Measurements from ENCODE around the gene TCTN3.

DNA sequence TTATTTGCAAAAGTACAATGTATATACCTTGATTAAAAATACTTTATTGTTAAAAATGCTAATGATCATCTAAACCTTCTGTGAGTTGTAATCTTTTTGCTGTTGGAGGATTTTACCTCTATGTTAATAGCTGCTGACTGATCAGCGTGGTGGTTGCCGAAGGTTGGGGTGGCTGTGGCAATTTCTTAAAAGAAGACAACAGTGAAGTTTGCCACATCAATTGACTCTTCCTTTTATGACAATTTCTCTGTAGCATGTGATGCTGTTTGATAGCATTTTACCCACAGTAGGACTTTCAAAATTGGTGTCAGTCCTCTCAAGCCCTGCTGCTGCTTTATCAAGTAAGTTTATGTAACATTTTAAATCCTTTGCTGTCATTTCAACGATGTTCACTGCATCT, 45.3 kb upstream of the TCTN3 start:
- TF ChIP-seq, protein P1, sequence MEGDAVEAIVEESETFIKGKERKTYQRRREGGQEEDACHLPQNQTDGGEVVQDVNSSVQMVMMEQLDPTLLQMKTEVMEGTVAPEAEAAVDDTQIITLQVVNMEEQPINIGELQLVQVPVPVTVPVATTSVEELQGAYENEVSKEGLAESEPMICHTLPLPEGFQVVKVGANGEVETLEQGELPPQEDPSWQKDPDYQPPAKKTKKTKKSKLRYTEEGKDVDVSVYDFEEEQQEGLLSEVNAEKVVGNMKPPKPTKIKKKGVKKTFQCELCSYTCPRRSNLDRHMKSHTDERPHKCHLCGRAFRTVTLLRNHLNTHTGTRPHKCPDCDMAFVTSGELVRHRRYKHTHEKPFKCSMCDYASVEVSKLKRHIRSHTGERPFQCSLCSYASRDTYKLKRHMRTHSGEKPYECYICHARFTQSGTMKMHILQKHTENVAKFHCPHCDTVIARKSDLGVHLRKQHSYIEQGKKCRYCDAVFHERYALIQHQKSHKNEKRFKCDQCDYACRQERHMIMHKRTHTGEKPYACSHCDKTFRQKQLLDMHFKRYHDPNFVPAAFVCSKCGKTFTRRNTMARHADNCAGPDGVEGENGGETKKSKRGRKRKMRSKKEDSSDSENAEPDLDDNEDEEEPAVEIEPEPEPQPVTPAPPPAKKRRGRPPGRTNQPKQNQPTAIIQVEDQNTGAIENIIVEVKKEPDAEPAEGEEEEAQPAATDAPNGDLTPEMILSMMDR (IDR thresholded peaks at IDR 0.05 in 2 of 3, conservative IDR thresholded peaks at IDR 0.05 in 1 of 3; ENCODE audit: control insufficient read depth in 2 of 3, extremely low read depth in 1 of 3, insufficient read depth in 1 of 3, low read depth in 3 of 3, low read length in 3 of 3): no peak
- TF ChIP-seq ZNF24 (IDR thresholded peaks at IDR 0.05): no peak
- TF ChIP-seq HDAC2 (IDR thresholded peaks at IDR 0.05): no peak
- TF ChIP-seq MXI1 (IDR thresholded peaks at IDR 0.05; ENCODE audit: low read depth, low read length): no peak

Measured in GM12878 (cell line).